ENCODE data around the gene IRF4.

IRF4 gene

GRCh38 chr6:358847-359246 is 32.7 kb upstream of the IRF4 start:
- DNase-seq (ENCODE audit: low read depth), result no peak
- H3K4me3 ChIP-seq (ENCODE audit: low read depth, low read length), result no peak overlapping the region
- no peak for TF ChIP-seq CTCF (IDR thresholded peaks at IDR 0.05; ENCODE audit: low read depth, low read length, missing control alignments)

- no peak for DNase-seq (ENCODE audit: low read depth)
- H3K4me3 ChIP-seq (ENCODE audit: low read depth, low read length), result no peak overlapping the region
- no peak for TF ChIP-seq CTCF (IDR thresholded peaks at IDR 0.05; ENCODE audit: low read depth, low read length, missing control alignments)
These were observed 32.1 kb upstream of the IRF4 start for GRCh38 chr6:359261-360035.

GRCh38 chr6:360349-360748 is 31.2 kb upstream of the IRF4 start:
- TF ChIP-seq CTCF (IDR thresholded peaks at IDR 0.05; ENCODE audit: low read depth, low read length, missing control alignments), result no peak
- no peak for DNase-seq (ENCODE audit: low read depth)
- H3K4me3 ChIP-seq (ENCODE audit: low read depth, low read length), result no peak overlapping the region

GRCh38 chr6:360764-361373 is 30.7 kb upstream of the IRF4 start:
- no peak for TF ChIP-seq CTCF (IDR thresholded peaks at IDR 0.05; ENCODE audit: low read depth, low read length, missing control alignments)
- H3K4me3 ChIP-seq (ENCODE audit: low read depth, low read length), result no peak overlapping the region
- no peak for DNase-seq (ENCODE audit: low read depth)

GRCh38 chr6:361411-362132 is 30.0 kb upstream of the IRF4 start:
- no peak overlapping the region for H3K4me3 ChIP-seq (ENCODE audit: low read depth, low read length)
- TF ChIP-seq CTCF (IDR thresholded peaks at IDR 0.05; ENCODE audit: low read depth, low read length, missing control alignments), result no peak

GRCh38 chr6:362231-362923 is 29.2 kb upstream of the IRF4 start:
- no peak overlapping the region for H3K4me3 ChIP-seq (ENCODE audit: low read depth, low read length)

More at GRCh38 chr6:361411-362132, 30.0 kb upstream of the IRF4 start:
- no peak for DNase-seq (ENCODE audit: low read depth)

More at GRCh38 chr6:362231-362923, 29.2 kb upstream of the IRF4 start:
- no peak for DNase-seq (ENCODE audit: low read depth)
- TF ChIP-seq CTCF (IDR thresholded peaks at IDR 0.05; ENCODE audit: low read depth, low read length, missing control alignments), result no peak

Data from GM12864 (cell line).